Lung (tissue), 12 donors: ENCODE measurements around the gene CLCN6. TPM values are rescaled to one million over a fixed set of nuclear protein-coding genes. Genes with fewer than 3 reads are reported as not detected.

Experiments
- ATAC-seq: fragments of 200-7000 bp; cut with Tn5 transposase; one replicate; pipeline ENCODE4 v1.9.1; 2020; ENCODE audit warnings: moderate number of reproducible peaks; ENCODE audit not compliant: insufficient read depth, low FRiP score
- DNase-seq, 3 donors: peaks; one replicate each; pipeline ENCODE4 v3.0.0-alpha.2; 2013 to 2017
- H3K27ac ChIP-seq, 2 donors: one replicate each; pipeline ENCODE4 v1.5.1; 2013; ENCODE audit warnings: mild to moderate bottlenecking in 2 of 2, moderate library complexity in 2 of 2, control low read depth in 1 of 2, inconsistent platforms in 1 of 2, low read depth in 1 of 2, low read length in 1 of 2
- H3K27me3 ChIP-seq, 3 donors: one replicate each; pipeline ENCODE4 v1.5.1; 2013; ENCODE audit warnings: low read length in 2 of 3; ENCODE audit not compliant: control insufficient read depth in 3 of 3, insufficient read depth in 3 of 3
- H3K36me3 ChIP-seq, 4 donors: one replicate each; pipeline ENCODE4 v1.5.1; 2013; ENCODE audit warnings: low read length in 4 of 4, mild to moderate bottlenecking in 1 of 4, moderate library complexity in 1 of 4; ENCODE audit not compliant: control insufficient read depth in 4 of 4, insufficient read depth in 4 of 4
- H3K4me1 ChIP-seq, 5 donors: one replicate each; pipeline ENCODE4 v1.5.1; 2013; ENCODE audit warnings: low read length in 5 of 5, mild to moderate bottlenecking in 2 of 5, moderate library complexity in 1 of 5; ENCODE audit not compliant: control insufficient read depth in 5 of 5, insufficient read depth in 5 of 5
- H3K4me3 ChIP-seq: one replicate; pipeline ENCODE4 v1.5.1; 2013; ENCODE audit warnings: mild to moderate bottlenecking, control low read depth, moderate library complexity
- H3K9ac ChIP-seq, 2 donors: one replicate each; pipeline ENCODE4 v1.5.1; 2013; ENCODE audit warnings: low read length in 2 of 2, control low read depth in 1 of 2; ENCODE audit not compliant: insufficient read depth in 1 of 2
- H3K9me3 ChIP-seq, 4 donors: one replicate each; pipeline ENCODE4 v1.5.1; 2013; ENCODE audit warnings: low read length in 3 of 4, mild to moderate bottlenecking in 1 of 4, moderate library complexity in 1 of 4; ENCODE audit not compliant: control insufficient read depth in 4 of 4, insufficient read depth in 3 of 4
- CTCF ChIP-seq: IDR thresholded peaks from 2 replicates; pipeline ENCODE4 v1.5.1; 2012; ENCODE audit warnings: mild to moderate bottlenecking; ENCODE audit errors: control extremely low read depth, extremely low read depth
- WGBS, 2 donors: extraction: QIAGEN DNeasy Blood & Tissue Kit; methylation state at CpG; one replicate each; pipeline ENCODE4 v1.1.7; 2013; 5-methylcytosine and 5-hydroxymethylcytosine counted together
- polyA plus RNA-seq, 2 donors: library from polyadenylated mRNA; stranded (reverse); fragments of 200-250 nt; gene quantifications; one replicate each; pipeline ENCODE4 v1.2.1, GENCODE V29; 2013
- total RNA-seq, 2 donors: library from RNA; depleted of rRNA in 1 of 2; stranded (reverse); fragments of >200 nt in 1 of 2; gene quantifications; one replicate each; pipeline ENCODE4 v1.2.1, GENCODE V29; 2014 to 2021
- donor health status: control.
- donor health status: control.
- donor health status: Bipolar disorder and iron deficiency.
- donor health status: healthy.
- donor health status: DM: yes; HTN: yes; CAD: no.

The CLCN6 gene
- total and polyA plus RNA-seq, 4 donors, result 16.7 to 35.7 (median 18.1) TPM

- no peak for DNase-seq
- TF ChIP-seq CTCF, result no peak
- 93 to 98% methylated on average over 19 of the region's 19 CpGs for WGBS, 2 donors
- H3K4me1 ChIP-seq, result no peaks in the 10 kb centered on the region
- H3K4me3 ChIP-seq, result no peak overlapping the region
- H3K9me3 ChIP-seq, result no peaks in the 10 kb centered on the region
- ATAC-seq, result no peak
- H3K27ac ChIP-seq, result no peak overlapping the region
- H3K9ac ChIP-seq, result no peak overlapping the region
- H3K27me3 ChIP-seq, result no peaks in the 10 kb centered on the region
- H3K36me3 ChIP-seq, result peaks cover 24 to 65% (median 41%) of the 10 kb centered on the region in 4 donors
These were observed 22.5 kb downstream of the CLCN6 start for GRCh38 chr1:11828511-11828910.

- ATAC-seq, result no peak
- no peaks in the 10 kb centered on the region for H3K27me3 ChIP-seq
- no peak overlapping the region for H3K4me3 ChIP-seq
- H3K4me1 ChIP-seq, result no peaks in the 10 kb centered on the region
- no peak overlapping the region for H3K9ac ChIP-seq
- no peak for TF ChIP-seq CTCF
- WGBS, 2 donors, result 84 to 93% methylated on average over 9 of the region's 9 CpGs
- H3K36me3 ChIP-seq, result peaks cover 27 to 73% (median 49%) of the 10 kb centered on the region in 4 donors
- no peak for DNase-seq
- H3K9me3 ChIP-seq, result no peaks in the 10 kb centered on the region
- no peak overlapping the region for H3K27ac ChIP-seq
These were observed 26.1 kb downstream of the CLCN6 start for GRCh38 chr1:11831945-11832725.

- WGBS, 2 donors, result 91 to 94% methylated on average over 8 of the region's 8 CpGs
- ATAC-seq (no peak), DNase-seq (no peak)
- H3K9ac ChIP-seq, result no peak overlapping the region
- no peak for TF ChIP-seq CTCF
- H3K27ac ChIP-seq, result no peak overlapping the region
- no peak overlapping the region for H3K4me3 ChIP-seq
- H3K36me3 ChIP-seq, result peaks cover 27 to 78% (median 43%) of the 10 kb centered on the region in 4 donors
- H3K27me3 ChIP-seq, result no peaks in the 10 kb centered on the region
- H3K4me1 ChIP-seq, result no peaks in the 10 kb centered on the region
- no peaks in the 10 kb centered on the region for H3K9me3 ChIP-seq
These were observed 27.5 kb downstream of the CLCN6 start for GRCh38 chr1:11833497-11833896.

- no peaks in the 10 kb centered on the region for H3K9me3 ChIP-seq
- H3K4me1 ChIP-seq, result no peaks in the 10 kb centered on the region
- ATAC-seq, result no peak
- H3K27ac ChIP-seq, result no peak overlapping the region
- no peak overlapping the region for H3K4me3 ChIP-seq
- peaks cover 27 to 76% (median 42%) of the 10 kb centered on the region in 4 donors for H3K36me3 ChIP-seq
- no peak for DNase-seq
- WGBS, 2 donors, result 97% methylated on average over 13 of the region's 13 CpGs
- H3K27me3 ChIP-seq, result no peaks in the 10 kb centered on the region
- no peak for TF ChIP-seq CTCF
- H3K9ac ChIP-seq, result no peak overlapping the region
These were observed 27.9 kb downstream of the CLCN6 start for GRCh38 chr1:11833900-11834299.
